Ramos (cell line): Measurements from ENCODE around the gene MYBBP1A.

Experiments used
- in situ Hi-C: fragments of 300-500 bp; cut with MboI; formaldehyde crosslinking; loops from one replicate; pipeline ENCODE4 v1.14.3; 2022; ENCODE audit warnings: low sequenced_read_pairs; ENCODE audit not compliant: unreplicated experiment

The MYBBP1A gene

DNA sequence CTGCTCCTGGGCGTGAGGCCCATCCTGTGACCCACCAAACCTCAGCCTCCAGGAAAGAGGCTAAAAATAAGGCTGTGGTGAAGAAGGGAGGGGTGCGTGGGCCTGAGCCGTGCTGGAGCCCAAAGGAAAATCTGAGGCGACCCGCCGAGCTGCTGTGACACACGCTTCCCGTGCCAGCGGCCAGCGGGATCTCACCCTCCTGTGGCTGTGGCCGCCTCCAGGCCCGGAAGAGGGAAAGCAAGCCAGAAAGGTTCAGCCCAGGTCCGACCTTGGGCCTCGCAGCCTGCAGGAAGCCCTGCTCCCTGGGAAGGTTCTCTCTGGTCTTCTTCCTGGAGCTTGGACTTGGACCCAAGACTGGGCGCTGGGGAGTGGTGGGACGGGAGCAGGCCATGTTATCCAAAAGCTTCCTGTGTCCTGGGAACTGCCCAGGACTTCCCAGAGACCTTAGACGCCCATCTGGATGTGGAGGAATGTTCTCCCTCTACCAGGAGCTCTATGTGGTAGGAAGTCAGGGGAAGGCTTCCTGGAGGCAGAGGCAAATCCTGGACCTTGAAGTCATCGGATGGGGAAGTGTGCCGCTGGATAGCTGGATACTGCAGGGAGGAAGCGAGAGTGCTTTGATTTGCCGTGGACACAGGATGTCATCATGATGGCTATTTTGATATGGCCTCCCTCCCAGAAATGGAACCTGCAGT lies 45.1 kb downstream of the MYBBP1A start:
- in situ Hi-C loops, result no loop called here

DNA sequence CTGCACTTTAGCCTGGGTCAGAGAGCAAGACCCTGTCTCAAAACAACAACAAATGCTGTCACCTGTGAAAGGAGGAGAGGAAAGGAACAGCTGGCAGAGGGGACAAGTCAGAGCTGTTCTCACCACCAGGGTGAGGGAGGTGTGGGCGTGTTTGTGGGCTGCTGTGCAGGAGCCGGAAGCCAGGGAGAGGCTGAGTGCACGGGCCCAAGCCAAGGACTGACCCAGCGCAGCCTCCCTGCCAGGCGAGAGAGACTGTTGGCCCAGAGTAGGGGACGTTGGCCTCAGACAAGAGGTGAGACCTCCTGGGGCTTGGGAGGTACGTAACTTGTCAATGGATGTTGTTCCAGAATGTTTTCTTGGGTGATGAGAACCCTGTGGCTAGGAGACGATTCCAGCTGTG lies 45.8 kb downstream of the MYBBP1A start:
- in situ Hi-C loops, result no loop called here

DNA sequence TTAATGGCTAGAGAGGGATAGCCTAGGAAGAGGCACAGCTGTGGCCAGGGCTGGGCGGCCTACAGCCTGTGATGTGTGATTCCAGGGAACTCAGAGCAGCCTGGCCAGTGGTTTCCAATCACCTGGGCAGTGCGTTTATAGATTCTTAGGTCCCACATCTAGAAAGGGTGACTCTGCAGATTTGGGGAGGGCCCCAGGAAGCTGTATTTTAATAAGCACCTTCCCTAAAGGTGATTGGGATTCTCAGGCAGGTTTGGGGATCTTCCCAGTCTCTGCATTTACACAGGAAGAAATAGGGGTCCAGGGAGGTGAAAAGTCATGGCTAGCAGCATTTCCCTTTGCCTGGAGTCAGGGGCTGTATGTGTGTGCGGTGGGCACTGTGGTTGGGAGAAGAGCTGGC lies 47.0 kb downstream of the MYBBP1A start:
- in situ Hi-C loops, result no loop called here

DNA sequence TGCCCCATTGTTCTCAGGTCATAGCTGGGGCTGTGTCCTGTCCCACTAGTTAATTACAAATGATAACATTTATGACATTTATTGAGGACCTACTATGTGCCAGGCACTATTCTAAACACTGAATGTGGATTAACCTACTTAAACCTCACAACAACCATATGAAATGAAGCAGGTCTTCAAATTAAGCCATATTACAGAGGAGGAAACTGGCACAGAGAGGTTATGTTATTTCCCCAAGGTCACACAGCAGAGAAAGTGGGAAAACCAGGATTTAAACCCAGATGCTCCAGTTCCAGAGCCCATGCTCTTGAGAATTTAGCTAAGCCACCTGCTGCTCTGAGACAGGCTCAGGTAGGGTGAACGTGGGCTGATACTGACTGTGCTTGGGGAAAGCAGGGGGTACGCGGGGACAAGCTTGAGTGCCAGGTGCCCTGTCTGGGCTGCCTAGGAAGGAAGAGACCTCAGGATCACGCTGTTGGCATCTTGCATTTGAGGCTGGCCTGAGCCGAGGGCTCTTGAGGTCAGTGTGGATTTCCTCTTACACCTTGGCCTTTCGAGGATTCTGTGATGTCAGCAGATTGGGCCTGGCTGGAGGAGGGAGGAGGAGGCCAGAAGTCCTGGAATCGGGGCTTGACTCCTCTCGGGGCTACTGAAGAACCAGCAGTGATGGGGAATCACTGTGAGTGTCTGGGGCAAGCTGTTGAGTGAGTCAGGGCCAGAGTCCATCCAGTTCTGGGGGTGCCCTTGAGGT lies 47.6 kb downstream of the MYBBP1A start:
- in situ Hi-C loops, result no loop called here

DNA sequence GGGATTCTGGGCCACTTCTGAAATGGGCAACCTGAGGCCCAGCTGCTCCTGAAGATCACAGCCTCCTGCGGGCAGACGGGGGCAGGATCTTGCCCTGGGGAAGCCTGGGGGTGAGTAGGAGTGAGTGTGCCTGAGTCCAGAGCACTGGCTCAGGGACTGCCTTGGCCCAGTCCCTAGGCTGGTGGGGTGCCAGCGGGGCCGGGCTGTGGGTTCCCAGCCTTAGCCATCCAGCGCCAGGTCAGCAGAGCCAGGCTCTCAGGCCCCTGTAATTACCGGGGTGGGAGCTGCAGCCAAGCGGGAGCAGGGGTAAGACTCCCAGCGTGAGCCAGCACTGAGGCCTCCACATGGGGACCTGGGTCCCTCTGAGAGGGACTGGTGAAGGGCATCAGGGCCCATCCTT lies 48.3 kb downstream of the MYBBP1A start:
- in situ Hi-C loops, result no loop called here

DNA sequence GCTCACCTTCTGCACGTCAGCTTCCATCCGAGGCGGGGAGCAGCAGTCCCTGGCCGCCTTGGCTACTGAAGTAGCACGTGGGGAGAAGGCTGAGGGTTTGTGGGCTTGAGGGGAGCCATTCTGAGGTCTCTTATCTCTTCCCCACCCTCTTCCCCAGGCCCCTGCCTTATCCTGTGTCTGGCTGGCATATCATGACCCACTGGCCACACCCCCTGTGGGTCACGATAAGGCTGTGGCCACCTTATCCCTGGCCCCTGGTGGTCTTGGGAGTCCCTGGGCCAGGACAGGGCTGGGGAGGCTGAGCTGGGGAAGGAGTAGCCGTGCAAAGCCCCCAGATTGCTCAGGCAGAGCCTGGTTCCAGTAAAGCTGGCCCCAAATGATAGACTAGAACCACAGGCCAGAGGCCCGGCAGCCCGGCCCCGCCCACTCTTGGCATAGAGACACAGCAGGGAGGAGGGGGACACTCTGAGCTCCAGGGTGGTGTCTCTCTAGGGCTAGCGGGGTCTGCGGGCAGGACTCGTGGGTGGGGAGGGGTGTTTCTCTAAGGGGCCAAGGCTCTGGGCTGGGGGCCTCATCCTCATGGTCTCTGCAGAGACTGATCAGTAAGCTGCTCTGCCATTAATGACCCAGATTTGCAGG lies 48.9 kb downstream of the MYBBP1A start:
- in situ Hi-C loops, result no loop called here

DNA sequence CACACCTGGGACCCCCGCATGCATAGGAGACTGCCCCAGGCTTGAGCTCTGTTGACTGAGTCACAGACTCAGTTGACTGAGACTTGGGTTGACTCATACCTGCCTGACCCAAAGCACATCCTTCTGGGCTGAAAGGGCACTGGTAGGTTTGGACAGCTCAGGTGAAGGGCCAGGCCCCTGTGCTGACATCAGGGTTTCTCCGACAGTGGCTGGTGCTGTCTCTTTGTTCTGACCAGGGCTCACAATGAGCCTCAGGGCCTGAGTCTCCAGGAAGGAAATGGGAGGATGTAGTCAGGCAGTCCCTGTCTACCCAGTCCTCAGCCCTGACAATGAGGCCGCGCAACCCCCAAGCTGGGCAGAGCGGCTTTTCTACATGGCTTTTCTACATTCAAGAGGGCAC lies 50.0 kb downstream of the MYBBP1A start:
- in situ Hi-C loops, result no loop called here

DNA sequence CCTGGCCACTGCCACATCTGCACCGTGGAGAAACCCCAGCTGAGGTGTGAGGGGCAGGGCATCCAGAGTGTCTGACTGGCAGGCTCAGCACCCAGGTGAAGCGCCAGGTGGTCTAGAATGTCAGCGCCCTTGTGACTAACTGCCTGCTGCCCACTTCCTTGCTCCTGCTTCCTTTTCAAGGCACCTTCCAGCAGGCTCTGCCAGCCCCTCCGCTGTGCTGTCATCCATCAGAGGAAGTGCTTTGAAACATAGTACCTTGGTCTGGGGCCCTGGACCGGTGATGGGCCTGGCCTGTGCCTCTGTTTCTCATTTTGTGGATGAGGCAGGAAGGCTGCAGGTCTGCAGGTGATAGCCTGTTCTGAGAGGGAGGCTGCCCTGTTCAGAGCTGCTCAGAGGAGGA lies 51.0 kb downstream of the MYBBP1A start:
- in situ Hi-C loops, result no loop called here

DNA sequence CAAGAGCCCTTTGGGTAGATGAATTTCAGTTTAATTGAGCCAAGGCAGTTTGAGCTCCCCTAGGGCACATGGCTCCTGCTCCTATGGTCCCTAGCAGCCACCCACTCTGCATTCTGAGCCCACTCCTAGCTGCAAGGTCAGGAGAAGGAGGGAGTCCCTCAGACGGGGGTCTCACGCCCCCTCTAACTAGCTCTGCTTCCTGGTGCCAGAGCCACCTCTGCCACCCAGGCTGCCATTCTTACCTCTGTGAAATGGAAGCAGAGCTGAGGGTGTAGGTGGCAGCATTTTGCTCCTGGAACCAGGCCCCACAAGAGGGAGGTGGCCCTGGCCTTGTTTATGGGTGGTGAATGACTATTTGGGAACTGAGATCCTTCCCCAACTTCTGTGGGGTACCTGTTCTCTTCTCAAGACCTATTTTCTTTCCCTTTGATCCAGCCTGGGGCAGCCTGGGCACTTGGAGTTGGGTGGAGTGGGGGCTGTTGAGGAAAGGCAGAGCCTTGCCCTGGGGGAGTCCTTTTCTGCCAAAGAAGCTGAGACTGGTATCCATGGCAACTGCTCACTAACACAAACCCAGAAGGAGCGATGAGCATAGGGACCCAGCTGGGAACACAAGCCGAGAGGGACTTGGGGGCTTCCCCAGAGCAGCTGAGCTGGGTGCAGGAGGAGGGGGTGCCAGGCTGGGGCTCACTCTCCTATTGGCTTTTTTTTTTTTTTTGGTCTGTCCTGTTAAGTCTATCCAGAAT lies 51.7 kb downstream of the MYBBP1A start:
- in situ Hi-C loops, result no loop called here

DNA sequence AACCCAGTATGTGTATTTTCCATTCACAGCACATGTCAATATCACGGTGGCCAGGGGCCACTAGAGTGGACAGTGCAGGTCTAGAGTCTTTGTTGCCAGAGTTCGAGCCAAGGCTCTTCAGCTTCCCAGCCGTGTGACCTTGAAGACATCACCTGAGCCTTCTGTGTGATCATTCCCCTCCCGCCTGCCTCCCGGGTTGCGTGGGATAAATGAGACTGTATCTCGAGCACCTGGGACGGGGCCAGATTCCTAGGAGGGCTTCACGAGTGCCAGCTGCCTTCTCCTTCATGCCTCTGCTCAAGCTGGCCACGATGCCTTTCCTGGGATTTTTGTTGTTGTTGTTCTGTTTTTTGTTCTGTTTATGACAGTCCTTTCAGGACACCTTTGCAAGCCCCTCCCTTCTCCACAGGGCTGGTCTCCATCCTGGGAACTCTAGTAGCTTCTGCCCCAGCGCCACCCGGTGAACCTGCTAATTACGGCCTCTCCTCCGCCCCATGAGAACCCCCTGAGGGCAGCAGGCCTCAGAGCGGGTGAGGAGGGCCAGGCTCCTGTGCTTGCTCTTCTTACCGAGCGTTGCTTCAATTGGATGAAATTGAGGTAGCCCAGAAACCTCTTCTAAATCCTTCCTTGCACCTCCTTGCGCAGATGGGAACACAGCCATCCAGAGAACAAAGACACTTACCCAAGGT lies 52.6 kb downstream of the MYBBP1A start:
- in situ Hi-C loops, result no loop called here

DNA sequence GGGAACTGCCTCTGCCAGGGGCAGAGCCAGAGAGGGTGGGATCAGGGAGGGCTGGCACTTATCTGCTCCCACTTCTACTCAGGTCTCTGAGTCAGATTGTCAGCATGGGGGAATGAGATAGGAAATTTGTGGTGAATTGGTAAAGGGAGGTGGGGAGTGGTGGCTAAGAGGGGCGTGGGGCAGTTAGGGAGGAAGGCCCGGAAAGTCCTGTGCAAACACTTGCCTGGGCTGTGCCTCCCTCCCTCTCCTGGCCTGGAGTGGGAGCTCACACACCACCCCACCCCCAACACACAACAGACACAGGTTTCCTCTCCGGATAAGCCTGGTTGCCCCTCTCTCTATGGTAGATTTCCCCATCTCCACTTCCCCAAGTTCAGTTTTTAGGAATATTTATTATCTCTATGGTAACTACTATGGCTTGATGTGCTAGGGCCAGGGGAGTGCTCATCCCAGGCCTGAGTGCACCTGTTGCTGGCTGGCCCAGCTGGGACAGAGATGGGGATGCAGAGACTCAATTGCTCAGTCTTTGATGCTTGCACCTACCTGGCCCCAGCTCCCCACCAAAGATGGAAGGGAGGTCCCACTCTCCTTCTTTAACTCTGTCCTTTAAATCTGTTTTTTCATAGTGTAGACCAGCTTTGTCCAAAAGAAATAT lies 53.8 kb downstream of the MYBBP1A start:
- in situ Hi-C loops, result no loop called here

DNA sequence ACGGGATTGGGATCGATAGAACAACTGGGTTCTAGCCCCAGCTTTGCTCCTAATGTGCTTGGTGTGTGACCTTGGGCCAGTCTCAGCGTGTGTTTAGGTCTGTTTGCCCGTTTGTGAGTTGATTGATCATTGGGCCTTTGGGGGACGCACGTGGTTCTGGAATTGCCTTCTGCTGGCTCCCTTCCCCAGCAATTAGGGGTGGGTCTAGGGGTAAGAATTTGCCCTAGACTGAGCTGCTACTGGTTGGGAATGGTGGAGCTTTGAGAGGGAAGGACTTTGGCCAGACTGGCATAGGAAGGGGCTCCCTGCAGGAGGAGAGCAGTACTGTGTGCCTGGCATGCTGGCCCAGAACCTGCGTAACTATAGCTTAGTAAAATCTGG lies 55.0 kb downstream of the MYBBP1A start:
- in situ Hi-C loops, result no loop called here

DNA sequence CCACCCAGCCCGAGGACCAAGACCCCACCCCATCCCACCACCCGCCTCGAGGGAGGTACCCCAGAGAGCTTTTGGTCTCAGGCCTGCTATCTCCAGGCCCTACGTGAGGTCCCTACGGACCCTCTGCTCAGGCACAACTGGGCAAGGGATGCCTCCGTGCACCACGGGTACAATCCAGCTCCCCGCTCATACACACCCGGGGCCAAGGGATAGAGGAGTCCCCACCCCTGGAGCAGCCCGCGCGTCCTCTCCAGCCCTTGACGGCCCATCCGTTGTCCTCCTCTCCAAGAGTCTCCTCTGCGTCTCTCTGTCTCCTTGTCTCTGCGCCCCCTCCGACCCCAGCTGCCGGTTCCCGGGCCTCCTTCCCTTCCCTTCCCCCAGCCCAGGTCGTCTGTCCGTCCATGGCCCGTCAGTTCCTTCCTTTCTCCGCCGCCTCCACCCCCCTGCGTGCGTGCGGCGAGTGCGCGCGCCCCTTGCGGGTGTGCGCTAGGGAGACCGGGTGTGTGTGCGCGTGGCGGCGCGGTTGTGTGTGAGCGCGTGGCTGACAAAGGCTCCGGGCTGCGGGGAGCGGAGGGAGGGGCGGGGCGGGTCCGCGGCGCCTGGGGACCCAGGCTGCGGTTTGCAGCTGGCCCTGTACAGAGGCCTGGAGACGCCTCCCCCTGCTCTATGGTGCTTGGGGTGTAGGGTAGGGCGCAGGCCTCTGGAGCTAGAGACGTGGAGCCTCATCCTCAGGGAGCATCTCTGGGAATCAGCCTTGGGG lies 55.6 kb downstream of the MYBBP1A start:
- in situ Hi-C loops, result no loop called here

DNA sequence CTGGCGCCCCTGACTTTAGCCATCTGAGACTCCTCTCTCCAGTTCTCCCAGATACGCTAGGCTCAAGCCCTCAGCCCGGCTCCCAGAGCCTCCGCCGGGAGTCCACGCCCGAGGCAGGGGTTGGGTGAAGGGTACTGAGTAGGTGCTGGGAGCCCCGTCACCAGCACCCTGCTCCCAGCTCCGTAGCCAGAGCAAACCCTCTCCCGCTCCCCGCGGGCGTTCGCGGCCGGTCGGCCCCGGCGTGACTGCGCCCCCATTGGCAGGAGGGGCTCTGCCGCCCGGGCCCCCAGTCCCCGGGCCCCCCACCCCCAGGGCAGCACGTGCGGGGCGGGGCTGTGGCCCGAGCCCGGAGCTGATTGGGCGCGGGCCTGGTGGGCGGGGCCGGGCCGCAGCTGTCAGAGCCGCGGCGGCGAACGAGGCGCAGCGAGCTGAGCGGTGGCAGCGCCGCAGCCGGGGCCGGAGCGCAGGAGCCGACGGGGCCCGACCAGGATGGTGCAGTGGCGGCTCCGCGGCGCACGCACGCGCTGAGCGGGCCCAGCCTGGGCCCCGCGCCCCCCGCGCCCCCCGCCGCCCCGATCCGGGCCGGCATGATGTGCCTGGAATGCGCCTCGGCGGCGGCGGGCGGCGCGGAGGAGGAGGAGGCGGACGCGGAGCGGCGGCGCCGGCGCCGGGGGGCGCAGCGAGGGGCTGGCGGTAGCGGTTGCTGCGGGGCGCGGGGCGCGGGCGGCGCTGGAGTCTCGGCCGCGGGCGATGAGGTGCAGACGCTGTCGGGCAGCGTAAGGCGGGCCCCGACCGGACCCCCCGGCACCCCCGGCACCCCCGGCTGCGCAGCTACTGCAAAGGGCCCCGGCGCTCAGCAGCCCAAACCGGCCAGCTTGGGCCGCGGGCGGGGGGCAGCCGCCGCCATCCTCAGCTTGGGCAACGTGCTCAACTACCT lies 56.5 kb downstream of the MYBBP1A start, which contains the start of gene SPNS2:
SPNS2 (plus strand) TSS at position 421 of the 937 bp plus-strand sequence; CDS start at position 588, 167 bp downstream.
- in situ Hi-C loops, result no loop called here

DNA sequence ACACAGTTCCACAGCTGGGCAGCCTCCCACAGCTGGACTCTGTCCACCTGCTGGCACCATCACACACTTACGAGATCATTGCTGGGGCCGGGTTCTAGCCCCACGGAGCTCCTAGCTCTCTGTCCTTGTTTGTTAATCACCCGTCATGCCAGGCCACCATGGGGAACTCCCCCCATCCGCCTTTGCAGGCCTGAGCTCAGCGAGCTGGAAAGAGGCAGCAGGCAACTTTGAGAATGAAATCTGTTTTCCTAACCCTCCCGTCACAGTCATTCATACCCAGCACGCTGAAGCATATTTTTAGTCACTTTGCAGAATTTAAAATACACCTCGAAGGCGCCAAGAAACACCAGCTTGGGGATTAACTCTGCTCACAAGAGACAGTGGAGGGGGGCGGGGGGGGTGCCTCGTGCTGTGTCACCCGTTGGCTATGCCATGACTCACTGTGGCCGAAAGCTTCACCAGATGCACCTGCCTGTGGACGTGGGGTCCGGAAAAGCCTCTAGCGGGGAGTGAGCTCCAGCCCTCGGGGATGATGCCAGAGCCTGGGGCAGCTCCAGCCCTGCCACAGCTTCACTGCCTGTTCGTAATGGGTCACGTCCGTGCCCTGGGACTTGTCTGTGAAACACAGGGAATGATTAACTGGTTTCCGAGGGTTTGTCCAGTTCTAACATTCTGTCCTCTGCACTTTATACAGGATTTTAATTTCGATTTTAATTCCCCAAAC lies 57.9 kb downstream of the MYBBP1A start:
- in situ Hi-C loops, result no loop called here

DNA sequence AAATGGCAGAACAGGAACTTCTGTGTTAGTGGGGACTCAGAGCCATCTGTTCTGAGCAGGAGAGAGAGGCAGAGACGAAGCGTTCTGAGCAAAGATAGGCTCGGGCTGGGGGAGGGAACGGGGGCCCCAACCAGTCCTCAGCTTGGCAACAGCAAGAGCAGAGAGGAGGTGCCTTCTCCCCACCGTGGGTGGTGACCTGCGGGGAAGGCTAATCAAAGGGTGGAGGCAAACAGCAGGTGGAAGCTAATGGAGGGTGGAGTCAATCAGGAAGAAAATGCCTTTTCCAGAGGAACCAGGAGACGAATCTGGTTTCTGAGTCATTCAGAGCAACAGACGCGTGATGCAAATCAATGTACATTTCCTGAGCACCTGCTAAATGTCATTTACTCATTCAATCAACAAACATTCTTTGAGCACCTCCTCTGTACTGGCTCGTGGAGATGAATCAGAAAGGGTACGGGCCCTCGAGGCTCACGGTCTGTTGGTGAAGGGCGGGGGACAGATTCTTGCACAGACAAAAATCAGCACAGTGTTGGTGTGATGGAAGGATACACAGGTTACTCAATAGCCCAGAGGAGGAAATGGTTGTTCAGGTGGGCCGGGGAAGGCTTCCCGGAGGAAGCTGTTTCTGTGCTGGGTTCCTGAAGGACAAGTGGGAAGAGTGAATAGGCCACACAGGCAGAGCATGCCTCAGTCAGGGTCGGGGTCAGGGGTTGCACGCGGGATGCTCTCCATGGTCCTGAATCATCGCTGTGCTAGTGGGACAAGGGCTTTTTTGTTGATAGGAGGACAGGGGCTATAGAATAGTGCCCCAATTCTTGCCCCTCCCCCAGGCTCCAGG lies 62.2 kb downstream of the MYBBP1A start:
- in situ Hi-C loops, result no loop called here
